ENCODE measurements around the gene AQP4.

AQP4 gene

GRCh38 chr18:26854292-26854881 lies 11.1 kb downstream of the AQP4 start:
- Histone ChIP-seq H3K9me2 (ENCODE audit: low read depth, low read length) (no peaks in the 10 kb centered on the region), H3K27me3 (ENCODE audit: insufficient read depth, low read length) (no peaks in the 10 kb centered on the region), H2AFZ (ENCODE audit: low read length) (no peak overlapping the region), H3K4me1 (ENCODE audit: insufficient read depth, low read length, severe bottlenecking) (no peaks in the 10 kb centered on the region), H3K4me2 (ENCODE audit: low read length) (no peak overlapping the region), H3K36me3 (ENCODE audit: insufficient read depth, low read length) (no peaks in the 10 kb centered on the region), H3K27ac (ENCODE audit: low read depth, low read length, poor library complexity, severe bottlenecking) (no peak overlapping the region), H3K9ac (ENCODE audit: low read length) (no peak overlapping the region), H3K4me3 (ENCODE audit: low read depth, low read length, poor library complexity, severe bottlenecking) (no peak overlapping the region), H3F3A (ENCODE audit: insufficient read depth, low read length) (no peaks in the 10 kb centered on the region), H3K9me3 (ENCODE audit: low read length) (no peaks in the 10 kb centered on the region), H3K79me2 (ENCODE audit: insufficient read depth, low read length) (no peaks in the 10 kb centered on the region), H4K20me1 (ENCODE audit: insufficient read depth, low read length) (no peaks in the 10 kb centered on the region)
- TF ChIP-seq EZH2 (IDR thresholded peaks at IDR 0.05; ENCODE audit: borderline replicate concordance, low read length) (no peak), CTCF (IDR thresholded peaks at IDR 0.05; ENCODE audit: low read length) (no peak)

- no peaks in the 10 kb centered on the region for H3K4me1 ChIP-seq (ENCODE audit: insufficient read depth, low read length, severe bottlenecking)
- TF ChIP-seq EZH2 (IDR thresholded peaks at IDR 0.05; ENCODE audit: borderline replicate concordance, low read length): no peak
- no peak for TF ChIP-seq CTCF (IDR thresholded peaks at IDR 0.05; ENCODE audit: low read length)
- no peak overlapping the region for H3K9ac ChIP-seq (ENCODE audit: low read length)
- no peak overlapping the region for H3K27ac ChIP-seq (ENCODE audit: low read depth, low read length, poor library complexity, severe bottlenecking)
- no peaks in the 10 kb centered on the region for H3K9me2 ChIP-seq (ENCODE audit: low read depth, low read length)
- no peak overlapping the region for H2AFZ ChIP-seq (ENCODE audit: low read length)
- H3K79me2 ChIP-seq (ENCODE audit: insufficient read depth, low read length): no peaks in the 10 kb centered on the region
- H3K9me3 ChIP-seq (ENCODE audit: low read length): no peaks in the 10 kb centered on the region
- H3K27me3 ChIP-seq (ENCODE audit: insufficient read depth, low read length): no peaks in the 10 kb centered on the region
- no peaks in the 10 kb centered on the region for H4K20me1 ChIP-seq (ENCODE audit: insufficient read depth, low read length)
- H3F3A ChIP-seq (ENCODE audit: insufficient read depth, low read length): no peaks in the 10 kb centered on the region
- no peaks in the 10 kb centered on the region for H3K36me3 ChIP-seq (ENCODE audit: insufficient read depth, low read length)
- H3K4me3 ChIP-seq (ENCODE audit: low read depth, low read length, poor library complexity, severe bottlenecking): no peak overlapping the region
- no peak overlapping the region for H3K4me2 ChIP-seq (ENCODE audit: low read length)
Measured at GRCh38 chr18:26853401-26853800, 12.1 kb downstream of the AQP4 start.

- Histone ChIP-seq H4K20me1 (ENCODE audit: insufficient read depth, low read length) (no peaks in the 10 kb centered on the region), H2AFZ (ENCODE audit: low read length) (no peak overlapping the region), H3K9me2 (ENCODE audit: low read depth, low read length) (no peaks in the 10 kb centered on the region), H3K27me3 (ENCODE audit: insufficient read depth, low read length) (no peaks in the 10 kb centered on the region), H3K4me2 (ENCODE audit: low read length) (no peak overlapping the region), H3K27ac (ENCODE audit: low read depth, low read length, poor library complexity, severe bottlenecking) (no peak overlapping the region), H3K9me3 (ENCODE audit: low read length) (no peaks in the 10 kb centered on the region), H3K4me1 (ENCODE audit: insufficient read depth, low read length, severe bottlenecking) (no peaks in the 10 kb centered on the region), H3K4me3 (ENCODE audit: low read depth, low read length, poor library complexity, severe bottlenecking) (no peak overlapping the region), H3K36me3 (ENCODE audit: insufficient read depth, low read length) (no peaks in the 10 kb centered on the region), H3K79me2 (ENCODE audit: insufficient read depth, low read length) (no peaks in the 10 kb centered on the region), H3K9ac (ENCODE audit: low read length) (no peak overlapping the region), H3F3A (ENCODE audit: insufficient read depth, low read length) (no peaks in the 10 kb centered on the region)
- TF ChIP-seq EZH2 (IDR thresholded peaks at IDR 0.05; ENCODE audit: borderline replicate concordance, low read length) (no peak), CTCF (IDR thresholded peaks at IDR 0.05; ENCODE audit: low read length) (no peak)
Measured at GRCh38 chr18:26843760-26844159, 21.7 kb downstream of the AQP4 start.
